GM19372 (cell line): ENCODE data around the gene DEK.
"Not testable (repeated sequence)": the region's sequence is repeated elsewhere in the genome, so short reads cannot be mapped to it uniquely, and the experiment has no call there.

Source experiments
- ATAC-seq: cut with Tn5 transposase; IDR thresholded peaks from one replicate; pipeline ENCODE4 v1.9.1; 2021; ENCODE audit warnings: mild to moderate bottlenecking, low read depth, moderate library complexity; ENCODE audit not compliant: unreplicated experiment

Gene DEK

GRCh38 chr6:18241208-18242038 is 22.9 kb downstream of the DEK start:
- ATAC-seq = no peak

- no peak for ATAC-seq
Observed at GRCh38 chr6:18240230-18240629, 24.1 kb downstream of the DEK start.

- no peak for ATAC-seq
Observed at GRCh38 chr6:18237167-18237566, 27.2 kb downstream of the DEK start.

GRCh38 chr6:18235524-18235923 is 28.8 kb downstream of the DEK start:
- ATAC-seq = no peak

- no peak for ATAC-seq
Observed at GRCh38 chr6:18234564-18234963, 29.8 kb downstream of the DEK start.

GRCh38 chr6:18233770-18234169 is 30.6 kb downstream of the DEK start:
- ATAC-seq = not testable (repeated sequence)

- ATAC-seq = not testable (repeated sequence)
Observed at GRCh38 chr6:18231856-18232255, 32.5 kb downstream of the DEK start.

- not testable (repeated sequence) for ATAC-seq
Observed at GRCh38 chr6:18228590-18228989, 35.7 kb downstream of the DEK start.

- not testable (repeated sequence) for ATAC-seq
Observed at GRCh38 chr6:18227166-18227565, 37.2 kb downstream of the DEK start.

- not testable (repeated sequence) for ATAC-seq
Observed at GRCh38 chr6:18226451-18227105, 37.8 kb downstream of the DEK start.

- no peak for ATAC-seq
Observed at GRCh38 chr6:18221288-18221615, 43.1 kb downstream of the DEK start.

GRCh38 chr6:18219591-18219990 is 44.7 kb downstream of the DEK start:
- ATAC-seq = no peak

GRCh38 chr6:18218233-18218632 is 46.1 kb downstream of the DEK start:
- no peak for ATAC-seq

- peak; percentile 47 for ATAC-seq
Observed at GRCh38 chr6:18216411-18216810, 47.9 kb downstream of the DEK start.

- no peak for ATAC-seq
Observed at GRCh38 chr6:18215436-18215835, 48.9 kb downstream of the DEK start.

- ATAC-seq = no peak
Observed at GRCh38 chr6:18214003-18214402, 50.3 kb downstream of the DEK start.

- no peak for ATAC-seq
Observed at GRCh38 chr6:18213439-18213838, 50.9 kb downstream of the DEK start.

- ATAC-seq = no peak
Observed at GRCh38 chr6:18212231-18212630, 52.1 kb downstream of the DEK start.

- ATAC-seq = peak; percentile 96
Observed at GRCh38 chr6:18211338-18211737, 53.0 kb downstream of the DEK start.

- ATAC-seq = no peak
Observed at GRCh38 chr6:18210707-18211106, 53.6 kb downstream of the DEK start.

- ATAC-seq = no peak
Observed at GRCh38 chr6:18209539-18210197, 54.7 kb downstream of the DEK start.

GRCh38 chr6:18208778-18209177 is 55.6 kb downstream of the DEK start:
- ATAC-seq = not testable (repeated sequence)
